Activated CD8-positive, alpha-beta T cell treated with anti-CD3 and anti-CD28 coated beads for 36 hours (primary cell): ENCODE data around the gene LGALS3BP. TPM values are rescaled to one million over a fixed set of nuclear protein-coding genes. Genes with fewer than 3 reads are reported as not detected.

Experiments used
- ATAC-seq: fragments of 200-7000 bp; cut with Tn5 transposase; one replicate; pipeline ENCODE4 v1.10.0; 2021; ENCODE audit warnings: mild to moderate bottlenecking, moderate library complexity
- CTCF ChIA-PET: fragments of 350-600 bp; sonication (Branson Sonifier 250); formaldehyde crosslinking; loops from one replicate; lab custom pipeline; 2021; ENCODE audit warnings: antibody characterized with exemption; lab: Charles Lee
- POLR2A ChIA-PET: fragments of 350-600 bp; sonication (Branson Sonifier 250); formaldehyde crosslinking; loops from one replicate; lab custom pipeline; 2021; ENCODE audit warnings: antibody characterized with exemption; lab: Charles Lee
- DNase-seq: peaks from one replicate; pipeline ENCODE4 v3.0.0-alpha.2; 2020
- H3K27ac Mint-ChIP-seq: one replicate; pipeline ENCODE4 v1.8.0; 2021; ENCODE audit warnings: mild to moderate bottlenecking, mixed read lengths
- H3K27me3 Mint-ChIP-seq: one replicate; pipeline ENCODE4 v1.8.0; 2021; ENCODE audit warnings: mixed read lengths
- H3K36me3 Mint-ChIP-seq: one replicate; pipeline ENCODE4 v1.8.0; 2021; ENCODE audit warnings: low read depth, mixed read lengths
- H3K4me1 Mint-ChIP-seq: one replicate; pipeline ENCODE4 v1.8.0; 2021; ENCODE audit warnings: low read depth, mixed read lengths
- H3K4me3 Mint-ChIP-seq: one replicate; pipeline ENCODE4 v1.8.0; 2021; ENCODE audit warnings: mild to moderate bottlenecking, moderate library complexity, mixed read lengths
- H3K9me3 Mint-ChIP-seq: one replicate; pipeline ENCODE4 v1.8.0; 2021; ENCODE audit warnings: mixed read lengths
- CTCF ChIP-seq: fragments of 200-600 bp; IDR thresholded peaks from one replicate; pipeline ENCODE4 v1.8.0; 2022; ENCODE audit warnings: antibody characterized with exemption, mild to moderate bottlenecking
- intact Hi-C: fragments of 100-400 bp; cut with micrococcal nuclease; formaldehyde crosslinking; loops from one replicate; pipeline ENCODE4 v1.10.0; 2022
- total RNA-seq, 2 experiments: library from RNA; stranded (reverse); gene quantifications; one replicate each; pipeline ENCODE4 v1.2.3, GENCODE V29; 2021

LGALS3BP gene
- total RNA-seq, 2 experiments from 2014 or later = 41.4 to 50.8 TPM

GRCh38 chr17:78940708-78941107 is 39.0 kb downstream of the LGALS3BP start:
- ATAC-seq (no peak), DNase-seq (no peak)
- Mint-ChIP-seq H3K4me3 (no peak overlapping the region), H3K27ac (no peak overlapping the region), H3K9me3 (no peaks in the 10 kb centered on the region), H3K27me3 (no peaks in the 10 kb centered on the region), H3K4me1 (no peaks in the 10 kb centered on the region), H3K36me3 (no peaks in the 10 kb centered on the region)
- ChIA-PET CTCF (interaction anchor here (1.1 kb wide), 1 partner anchor 17 kb away, joined by 3 read pairs; no protein-coding TSS in a partner anchor), POLR2A (interaction anchor here (1.0 kb wide), 1 partner anchor 10 kb away, joined by 5 read pairs; no protein-coding TSS in a partner anchor)
- intact Hi-C loops = no loop called here
- no peak for TF ChIP-seq CTCF

GRCh38 chr17:78940258-78940657 is 39.5 kb downstream of the LGALS3BP start:
- Mint-ChIP-seq H3K27ac (no peak overlapping the region), H3K27me3 (no peaks in the 10 kb centered on the region), H3K36me3 (no peaks in the 10 kb centered on the region), H3K4me1 (no peaks in the 10 kb centered on the region), H3K4me3 (no peak overlapping the region), H3K9me3 (no peaks in the 10 kb centered on the region)
- intact Hi-C loops = no loop called here
- TF ChIP-seq CTCF = no peak
- DNase-seq (no peak), ATAC-seq (no peak)
- CTCF ChIA-PET = interaction anchor here (1.1 kb wide), 1 partner anchor 16 kb away, joined by 3 read pairs; no protein-coding TSS in a partner anchor
- POLR2A ChIA-PET = no interaction called here

GRCh38 chr17:78939615-78940014 is 40.1 kb downstream of the LGALS3BP start:
- POLR2A ChIA-PET = no interaction called here
- no peak for DNase-seq
- H3K27ac Mint-ChIP-seq = no peak overlapping the region
- CTCF ChIA-PET = interaction anchor here (1.1 kb wide), 1 partner anchor 15 kb away, joined by 3 read pairs; no protein-coding TSS in a partner anchor
- no peaks in the 10 kb centered on the region for H3K27me3 Mint-ChIP-seq
- intact Hi-C loops = no loop called here
- no peak for TF ChIP-seq CTCF
- H3K4me3 Mint-ChIP-seq = no peak overlapping the region
- H3K9me3 Mint-ChIP-seq = no peaks in the 10 kb centered on the region
- no peak for ATAC-seq
- H3K4me1 Mint-ChIP-seq = no peaks in the 10 kb centered on the region
- no peaks in the 10 kb centered on the region for H3K36me3 Mint-ChIP-seq

GRCh38 chr17:78937561-78937960 is 42.2 kb downstream of the LGALS3BP start:
- Mint-ChIP-seq H3K4me3 (no peak overlapping the region), H3K27me3 (no peaks in the 10 kb centered on the region), H3K4me1 (peaks cover 7% of the 10 kb centered on the region), H3K27ac (no peak overlapping the region), H3K9me3 (no peaks in the 10 kb centered on the region), H3K36me3 (no peaks in the 10 kb centered on the region)
- DNase-seq = no peak
- ATAC-seq = no peak
- no peak for TF ChIP-seq CTCF
- intact Hi-C loops = no loop called here
- ChIA-PET POLR2A (no interaction called here), CTCF (no interaction called here)

GRCh38 chr17:78935419-78936323 is 44.1 kb downstream of the LGALS3BP start:
- no peaks in the 10 kb centered on the region for H3K9me3 Mint-ChIP-seq
- DNase-seq (no peak), ATAC-seq (no peak)
- no peaks in the 10 kb centered on the region for H3K27me3 Mint-ChIP-seq
- no peak for TF ChIP-seq CTCF
- intact Hi-C loops = no loop called here
- POLR2A ChIA-PET = no interaction called here
- H3K27ac Mint-ChIP-seq = no peak overlapping the region
- CTCF ChIA-PET = no interaction called here
- peaks cover 7% of the 10 kb centered on the region for H3K4me1 Mint-ChIP-seq
- H3K4me3 Mint-ChIP-seq = no peak overlapping the region
- no peaks in the 10 kb centered on the region for H3K36me3 Mint-ChIP-seq
